Measurements from ENCODE around the gene CAMP.

DNA sequence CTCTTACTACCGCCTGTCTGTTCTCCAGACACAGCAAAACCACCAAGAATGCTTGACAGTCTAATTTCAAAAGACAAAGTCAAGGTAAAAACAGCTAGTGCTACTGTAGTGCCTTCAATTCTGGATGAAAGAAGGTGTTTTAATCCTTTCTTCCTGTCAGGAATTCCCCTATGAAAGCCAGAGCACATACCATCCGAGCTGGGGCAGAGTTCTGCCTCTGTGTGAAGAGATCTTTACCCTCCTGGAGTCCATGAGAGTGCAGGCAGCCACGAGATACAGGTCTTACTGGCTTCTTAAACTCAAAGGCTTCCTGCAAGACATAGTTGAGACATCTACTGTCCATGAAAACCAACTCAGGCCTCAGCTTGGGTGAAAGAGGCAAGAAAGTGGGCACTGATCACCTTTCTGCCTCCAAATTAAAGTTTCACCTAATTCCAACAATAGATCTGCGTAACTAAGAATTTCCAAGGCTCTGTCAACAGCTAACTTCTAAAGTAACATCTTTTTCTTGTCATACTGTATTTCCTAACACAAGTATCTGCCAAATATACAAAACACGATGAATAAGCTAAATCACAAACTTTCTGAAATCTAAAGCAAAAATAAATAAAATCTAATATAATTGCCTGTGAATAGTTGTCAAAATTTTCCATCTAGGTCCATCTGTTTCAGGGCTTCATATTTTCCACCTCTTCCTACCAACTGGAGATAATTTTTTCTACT is 42.6 kb upstream of the CAMP start:
- TF ChIP-seq, protein P1, sequence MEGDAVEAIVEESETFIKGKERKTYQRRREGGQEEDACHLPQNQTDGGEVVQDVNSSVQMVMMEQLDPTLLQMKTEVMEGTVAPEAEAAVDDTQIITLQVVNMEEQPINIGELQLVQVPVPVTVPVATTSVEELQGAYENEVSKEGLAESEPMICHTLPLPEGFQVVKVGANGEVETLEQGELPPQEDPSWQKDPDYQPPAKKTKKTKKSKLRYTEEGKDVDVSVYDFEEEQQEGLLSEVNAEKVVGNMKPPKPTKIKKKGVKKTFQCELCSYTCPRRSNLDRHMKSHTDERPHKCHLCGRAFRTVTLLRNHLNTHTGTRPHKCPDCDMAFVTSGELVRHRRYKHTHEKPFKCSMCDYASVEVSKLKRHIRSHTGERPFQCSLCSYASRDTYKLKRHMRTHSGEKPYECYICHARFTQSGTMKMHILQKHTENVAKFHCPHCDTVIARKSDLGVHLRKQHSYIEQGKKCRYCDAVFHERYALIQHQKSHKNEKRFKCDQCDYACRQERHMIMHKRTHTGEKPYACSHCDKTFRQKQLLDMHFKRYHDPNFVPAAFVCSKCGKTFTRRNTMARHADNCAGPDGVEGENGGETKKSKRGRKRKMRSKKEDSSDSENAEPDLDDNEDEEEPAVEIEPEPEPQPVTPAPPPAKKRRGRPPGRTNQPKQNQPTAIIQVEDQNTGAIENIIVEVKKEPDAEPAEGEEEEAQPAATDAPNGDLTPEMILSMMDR (conservative IDR thresholded peaks at IDR 0.05; ENCODE audit: low read length): no peak
- TF ChIP-seq EZH2phosphoT487 (IDR thresholded peaks at IDR 0.05; ENCODE audit: borderline replicate concordance): no peak
